Loucy (cell line): Measurements from ENCODE around the gene SORCS2.

Source experiments
- H2AFZ ChIP-seq: fragments of 200-600 bp; sonication (generic); 2 replicates; pipeline ENCODE4 v1.6.0; 2016; ENCODE audit warnings: antibody characterized with exemption, mild to moderate bottlenecking, low read length, moderate library complexity
- H3F3A ChIP-seq: fragments of 200-600 bp; 2 replicates; pipeline ENCODE4 v1.6.0; 2016; ENCODE audit warnings: antibody characterized with exemption, low read depth, mild to moderate bottlenecking
- H3K27me3 ChIP-seq: fragments of 200-600 bp; sonication (generic); 2 replicates; pipeline ENCODE4 v1.6.1; 2014; ENCODE audit warnings: low read length, mild to moderate bottlenecking; ENCODE audit not compliant: insufficient read depth, poor library complexity, severe bottlenecking
- H3K36me3 ChIP-seq: fragments of 200-600 bp; sonication (generic); 2 replicates; pipeline ENCODE4 v1.6.1; 2016; ENCODE audit warnings: low read length; ENCODE audit not compliant: insufficient read depth
- H3K4me1 ChIP-seq: fragments of 200-600 bp; sonication (generic); 2 replicates; pipeline ENCODE4 v1.5.1; 2014; ENCODE audit warnings: low read length, mild to moderate bottlenecking; ENCODE audit not compliant: insufficient read depth, poor library complexity, severe bottlenecking
- H3K4me2 ChIP-seq: fragments of 200-600 bp; sonication (generic); 2 replicates; pipeline ENCODE4 v1.6.0; 2014; ENCODE audit warnings: antibody characterized with exemption, low read length, low read depth, mild to moderate bottlenecking; ENCODE audit not compliant: poor library complexity, severe bottlenecking
- H3K4me3 ChIP-seq: fragments of 200-600 bp; sonication (generic); 2 replicates; pipeline ENCODE4 v1.5.1; 2014; ENCODE audit warnings: low read length, mild to moderate bottlenecking, mixed read lengths; ENCODE audit not compliant: poor library complexity, severe bottlenecking
- H3K79me2 ChIP-seq: fragments of 200-600 bp; sonication (generic); 2 replicates; pipeline ENCODE4 v1.6.1; 2014; ENCODE audit warnings: low read length; ENCODE audit not compliant: insufficient read depth
- H3K9ac ChIP-seq: fragments of 200-600 bp; sonication (generic); 2 replicates; pipeline ENCODE4 v1.6.0; 2014; ENCODE audit warnings: mild to moderate bottlenecking, low read depth, low read length, moderate library complexity; ENCODE audit not compliant: poor library complexity, severe bottlenecking
- H3K9me2 ChIP-seq: fragments of 200-600 bp; sonication (generic); replicated peaks from 2 replicates; pipeline ENCODE4 v1.6.1; 2016; ENCODE audit warnings: low read depth, low read length, mixed read lengths
- H3K9me3 ChIP-seq: fragments of 200-600 bp; sonication (generic); 2 replicates; pipeline ENCODE4 v1.6.1; 2014; ENCODE audit warnings: mild to moderate bottlenecking, antibody characterized with exemption, low read length, low read depth; ENCODE audit not compliant: insufficient read depth
- H4K20me1 ChIP-seq: fragments of 200-600 bp; sonication (generic); 2 replicates; pipeline ENCODE4 v1.6.0; 2014; ENCODE audit warnings: antibody characterized with exemption, low read length, mild to moderate bottlenecking; ENCODE audit not compliant: insufficient read depth, poor library complexity, severe bottlenecking
- CTCF ChIP-seq: fragments of 200-600 bp; sonication (generic); conservative IDR thresholded peaks from 2 replicates; pipeline ENCODE4 v1.5.1; 2014; ENCODE audit warnings: mild to moderate bottlenecking, antibody characterized with exemption, low read length
- EZH2phosphoT487 ChIP-seq: fragments of 200-600 bp; IDR thresholded peaks from 2 replicates; pipeline ENCODE4 v1.6.1; 2018; ENCODE audit warnings: antibody characterized with exemption, mild to moderate bottlenecking, moderate library complexity, borderline replicate concordance

SORCS2 gene

GRCh38 chr4:7480423-7480822, 288.1 kb downstream of the SORCS2 start:
- Histone ChIP-seq H3K9ac (no peak overlapping the region), H2AFZ (no peak overlapping the region), H3K27me3 (no peaks in the 10 kb centered on the region), H3K9me2 (no peaks in the 10 kb centered on the region), H4K20me1 (no peaks in the 10 kb centered on the region), H3K9me3 (peaks cover 5% of the 10 kb centered on the region; the same call in 1 of the 2 replicates), H3F3A (no peaks in the 10 kb centered on the region), H3K36me3 (no peaks in the 10 kb centered on the region), H3K79me2 (no peaks in the 10 kb centered on the region), H3K4me3 (no peak overlapping the region), H3K4me1 (no peaks in the 10 kb centered on the region), H3K4me2 (no peak overlapping the region)
- TF ChIP-seq CTCF (no peak), EZH2phosphoT487 (no peak)

- peaks cover 8% of the 10 kb centered on the region; the same call in 1 of the 2 replicates for H3K9me3 ChIP-seq
- H3K27me3 ChIP-seq, result no peaks in the 10 kb centered on the region
- no peaks in the 10 kb centered on the region for H3K4me1 ChIP-seq
- H3K9ac ChIP-seq, result no peak overlapping the region
- H3K9me2 ChIP-seq, result no peaks in the 10 kb centered on the region
- no peaks in the 10 kb centered on the region for H3K36me3 ChIP-seq
- TF ChIP-seq CTCF, result no peak
- no peak for TF ChIP-seq EZH2phosphoT487
- H3K79me2 ChIP-seq, result no peaks in the 10 kb centered on the region
- H4K20me1 ChIP-seq, result no peaks in the 10 kb centered on the region
- H3K4me2 ChIP-seq, result no peak overlapping the region
- H2AFZ ChIP-seq, result no peak overlapping the region
- no peaks in the 10 kb centered on the region for H3F3A ChIP-seq
- H3K4me3 ChIP-seq, result no peak overlapping the region
Observed at GRCh38 chr4:7481227-7481626, 288.9 kb downstream of the SORCS2 start.

GRCh38 chr4:7485096-7485495, 292.8 kb downstream of the SORCS2 start:
- H3K4me1 ChIP-seq, result no peaks in the 10 kb centered on the region
- no peak overlapping the region for H3K9ac ChIP-seq
- H3K79me2 ChIP-seq, result no peaks in the 10 kb centered on the region
- H3F3A ChIP-seq, result no peaks in the 10 kb centered on the region
- no peaks in the 10 kb centered on the region for H3K36me3 ChIP-seq
- TF ChIP-seq EZH2phosphoT487 (no peak), CTCF (no peak)
- H3K4me2 ChIP-seq, result no peak overlapping the region
- H2AFZ ChIP-seq, result no peak overlapping the region
- H3K9me2 ChIP-seq, result no peaks in the 10 kb centered on the region
- no peak overlapping the region for H3K4me3 ChIP-seq
- H3K27me3 ChIP-seq, result no peaks in the 10 kb centered on the region
- no peaks in the 10 kb centered on the region for H4K20me1 ChIP-seq
- H3K9me3 ChIP-seq, result peaks cover 7% of the 10 kb centered on the region; the same call in 1 of the 2 replicates
